ENCODE measurements around the gene MPP4.

MPP4 gene, protein sequence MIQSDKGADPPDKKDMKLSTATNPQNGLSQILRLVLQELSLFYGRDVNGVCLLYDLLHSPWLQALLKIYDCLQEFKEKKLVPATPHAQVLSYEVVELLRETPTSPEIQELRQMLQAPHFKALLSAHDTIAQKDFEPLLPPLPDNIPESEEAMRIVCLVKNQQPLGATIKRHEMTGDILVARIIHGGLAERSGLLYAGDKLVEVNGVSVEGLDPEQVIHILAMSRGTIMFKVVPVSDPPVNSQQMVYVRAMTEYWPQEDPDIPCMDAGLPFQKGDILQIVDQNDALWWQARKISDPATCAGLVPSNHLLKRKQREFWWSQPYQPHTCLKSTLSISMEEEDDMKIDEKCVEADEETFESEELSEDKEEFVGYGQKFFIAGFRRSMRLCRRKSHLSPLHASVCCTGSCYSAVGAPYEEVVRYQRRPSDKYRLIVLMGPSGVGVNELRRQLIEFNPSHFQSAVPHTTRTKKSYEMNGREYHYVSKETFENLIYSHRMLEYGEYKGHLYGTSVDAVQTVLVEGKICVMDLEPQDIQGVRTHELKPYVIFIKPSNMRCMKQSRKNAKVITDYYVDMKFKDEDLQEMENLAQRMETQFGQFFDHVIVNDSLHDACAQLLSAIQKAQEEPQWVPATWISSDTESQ

GRCh38 chr2:201698588-201699226 lies at the start of gene MPP4:
TSS of gene MPP4 (minus strand) at chr2:201698644. CDS start at chr2:201693954, 4,690 bp downstream.
- in situ Hi-C loops (cut with MboI; ENCODE audit: low sequenced_read_pairs), result no loop called here

- in situ Hi-C loops (cut with MboI; ENCODE audit: low sequenced_read_pairs), result no loop called here
Observed at GRCh38 chr2:201746551-201746950, 48.1 kb upstream of the MPP4 start.

- in situ Hi-C loops (cut with MboI; ENCODE audit: low sequenced_read_pairs), result no loop called here
Observed at GRCh38 chr2:201735486-201735885, 37.0 kb upstream of the MPP4 start.

GRCh38 chr2:201734111-201734510 lies 35.7 kb upstream of the MPP4 start:
- in situ Hi-C loops (cut with MboI; ENCODE audit: low sequenced_read_pairs), result no loop called here

DNA sequence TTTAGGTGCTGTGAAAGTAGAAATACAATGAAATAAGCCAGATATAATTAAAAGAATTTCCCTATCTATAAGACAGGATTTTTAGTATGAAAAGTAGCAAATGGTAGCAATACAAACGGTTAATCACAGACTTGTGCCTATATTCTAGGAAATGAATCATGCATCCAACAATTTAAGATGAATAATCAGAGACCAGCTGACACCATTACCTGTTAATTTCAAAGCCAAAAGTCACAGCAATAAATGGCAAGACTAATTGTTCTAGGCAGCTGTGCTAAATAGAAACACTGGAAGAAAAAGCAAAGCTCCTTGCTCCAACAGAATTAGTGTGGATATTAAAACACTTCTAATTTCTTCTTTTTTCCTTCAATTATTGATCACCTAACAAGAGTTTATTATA lies 35.1 kb upstream of the MPP4 start:
- in situ Hi-C loops (cut with MboI; ENCODE audit: low sequenced_read_pairs), result no loop called here

- in situ Hi-C loops (cut with MboI; ENCODE audit: low sequenced_read_pairs), result no loop called here
Observed at GRCh38 chr2:201730651-201731285, 32.3 kb upstream of the MPP4 start.

GRCh38 chr2:201715459-201715858 lies 17.0 kb upstream of the MPP4 start:
- in situ Hi-C loops (cut with MboI; ENCODE audit: low sequenced_read_pairs), result no loop called here

DNA sequence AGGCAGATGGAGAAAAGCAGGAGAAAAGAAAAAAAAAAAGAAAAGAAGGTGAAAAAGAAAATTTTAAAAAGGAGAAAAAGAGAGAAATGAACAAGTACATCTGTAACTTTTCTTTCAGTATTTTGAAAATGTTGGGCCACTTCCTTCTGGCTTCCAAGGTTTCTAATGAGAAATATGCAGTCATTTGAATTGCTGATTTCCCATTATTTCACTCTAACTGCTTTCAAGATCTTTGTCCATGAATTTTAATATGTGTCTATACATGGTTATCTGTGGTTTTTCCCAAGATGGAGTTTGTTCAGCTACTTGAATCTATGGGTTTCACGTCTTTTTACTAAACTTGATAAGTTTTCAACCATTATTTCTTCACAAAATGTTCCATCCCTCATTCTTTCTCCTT lies 14.3 kb upstream of the MPP4 start:
- in situ Hi-C loops (cut with MboI; ENCODE audit: low sequenced_read_pairs), result no loop called here

DNA sequence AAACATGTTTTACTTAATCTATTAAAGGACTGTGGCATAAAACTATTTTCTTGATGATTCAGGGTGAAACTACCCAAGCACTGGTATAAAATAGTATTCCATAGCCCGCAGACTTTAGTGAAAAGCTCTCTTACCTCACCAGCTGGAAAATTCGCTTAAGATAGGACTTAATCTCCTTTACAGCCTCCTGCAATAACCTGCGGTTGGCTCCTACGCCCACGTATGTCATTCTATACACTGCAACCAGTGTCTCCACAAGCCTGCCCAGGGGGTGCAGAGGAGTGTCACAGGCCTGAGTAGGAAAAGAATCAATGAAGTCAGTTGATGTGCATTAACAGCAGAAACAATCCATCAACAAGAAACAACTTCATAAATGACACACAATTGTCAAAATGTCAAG lies 11.3 kb upstream of the MPP4 start:
- in situ Hi-C loops (cut with MboI; ENCODE audit: low sequenced_read_pairs), result no loop called here

- in situ Hi-C loops (cut with MboI; ENCODE audit: low sequenced_read_pairs), result no loop called here
Observed at GRCh38 chr2:201709049-201709448, 10.6 kb upstream of the MPP4 start.

GRCh38 chr2:201707753-201708152 lies 9.3 kb upstream of the MPP4 start:
- in situ Hi-C loops (cut with MboI; ENCODE audit: low sequenced_read_pairs), result no loop called here

- in situ Hi-C loops (cut with MboI; ENCODE audit: low sequenced_read_pairs), result no loop called here
Observed at GRCh38 chr2:201707142-201707541, 8.7 kb upstream of the MPP4 start.

- in situ Hi-C loops (cut with MboI; ENCODE audit: low sequenced_read_pairs), result no loop called here
Observed at GRCh38 chr2:201704536-201704935, 6.1 kb upstream of the MPP4 start.

DNA sequence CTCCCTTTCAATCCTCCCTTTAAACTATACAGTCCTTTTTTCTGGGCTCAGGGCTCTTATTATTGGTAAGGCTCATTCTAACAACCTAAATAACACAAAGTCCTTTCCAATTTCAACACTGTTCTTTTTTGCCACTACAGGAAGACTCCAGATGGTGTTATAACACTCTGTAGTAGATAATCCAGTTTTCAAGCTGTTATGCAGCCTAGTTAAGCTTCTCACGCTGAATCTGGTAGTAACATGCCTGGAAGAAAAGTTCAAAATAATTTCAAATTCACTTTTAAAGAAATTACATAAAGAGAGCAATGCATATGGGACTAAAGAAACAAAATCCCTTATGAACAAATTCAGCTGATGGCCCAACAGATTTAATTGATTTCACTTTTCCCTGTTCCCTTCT lies 3.2 kb upstream of the MPP4 start:
- in situ Hi-C loops (cut with MboI; ENCODE audit: low sequenced_read_pairs), result no loop called here

DNA sequence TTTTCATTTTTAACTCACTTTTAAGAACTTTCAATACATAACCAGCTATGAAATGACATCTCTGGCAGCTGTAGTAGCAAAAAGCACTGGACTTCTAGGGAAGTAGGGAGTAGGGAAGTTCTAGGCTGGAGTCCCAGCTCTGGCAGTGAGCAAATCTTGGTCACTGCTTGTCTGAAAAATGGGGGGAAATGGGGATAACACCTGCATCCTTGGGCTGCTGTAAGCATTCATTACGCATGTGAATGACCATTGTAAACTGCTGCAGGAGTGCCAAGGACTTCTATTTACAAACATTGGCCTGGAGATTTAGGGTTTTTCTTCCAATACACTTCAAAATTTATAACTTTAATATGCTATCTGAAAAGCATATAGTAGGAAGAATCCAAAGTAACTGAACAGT lies 972 bp upstream of the MPP4 start:
- in situ Hi-C loops (cut with MboI; ENCODE audit: low sequenced_read_pairs), result no loop called here

GRCh38 chr2:201697899-201698298 lies 545 bp downstream of the MPP4 start:
- in situ Hi-C loops (cut with MboI; ENCODE audit: low sequenced_read_pairs), result no loop called here

GRCh38 chr2:201696151-201696659 lies 2.2 kb downstream of the MPP4 start:
- in situ Hi-C loops (cut with MboI; ENCODE audit: low sequenced_read_pairs), result no loop called here

DNA sequence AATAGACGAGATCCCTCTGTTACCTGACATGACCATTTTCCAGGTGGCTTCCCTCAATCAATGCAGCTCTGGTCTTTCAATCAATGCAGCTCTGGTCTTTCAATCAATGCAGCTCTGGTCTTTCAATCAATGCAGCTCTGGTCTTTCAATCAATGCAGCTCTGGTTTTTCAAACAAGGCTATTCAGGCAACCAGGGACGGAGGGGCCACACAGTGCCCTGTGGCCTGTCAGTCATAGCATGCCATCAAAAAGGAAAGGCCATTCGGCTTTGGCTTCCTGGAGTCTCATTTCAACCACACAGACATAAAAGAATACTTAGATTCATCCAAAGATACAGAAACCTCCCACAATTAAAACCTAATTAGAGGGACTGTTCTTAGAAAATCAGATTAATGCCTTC lies 13.3 kb downstream of the MPP4 start:
- in situ Hi-C loops (cut with MboI; ENCODE audit: low sequenced_read_pairs), result no loop called here

DNA sequence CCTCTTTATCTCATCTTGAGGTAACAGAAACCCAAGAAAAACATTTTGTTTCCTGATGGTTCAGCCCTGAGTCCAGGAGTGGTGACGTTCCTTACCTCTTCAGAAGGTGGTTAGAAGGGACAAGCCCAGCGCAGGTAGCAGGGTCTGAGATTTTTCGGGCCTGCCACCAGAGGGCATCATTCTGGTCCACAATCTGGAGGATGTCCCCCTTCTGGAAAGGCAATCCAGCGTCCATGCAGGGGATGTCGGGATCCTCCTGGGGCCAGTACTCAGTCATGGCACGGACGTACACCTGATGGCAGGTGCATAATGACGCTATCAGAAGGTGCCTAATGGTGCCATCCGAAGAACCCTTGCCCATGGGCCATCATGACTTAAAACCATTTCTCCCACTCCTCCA lies 17.7 kb downstream of the MPP4 start:
- in situ Hi-C loops (cut with MboI; ENCODE audit: low sequenced_read_pairs), result no loop called here

- in situ Hi-C loops (cut with MboI; ENCODE audit: low sequenced_read_pairs), result no loop called here
Observed at GRCh38 chr2:201678401-201678800, 20.0 kb downstream of the MPP4 start.

GRCh38 chr2:201675454-201675853 lies 23.0 kb downstream of the MPP4 start:
- in situ Hi-C loops (cut with MboI; ENCODE audit: low sequenced_read_pairs), result no loop called here
